GM19193 (cell line): Measurements from ENCODE around the gene DLGAP1.

ENCODE experiments used
- POLR2A ChIP-seq: IDR thresholded peaks from 4 replicates; pipeline ENCODE4 v1.6.1; 2011; ENCODE audit not compliant: insufficient read depth, insufficient read length; ENCODE audit errors: extremely low read depth

The DLGAP1 gene

DNA sequence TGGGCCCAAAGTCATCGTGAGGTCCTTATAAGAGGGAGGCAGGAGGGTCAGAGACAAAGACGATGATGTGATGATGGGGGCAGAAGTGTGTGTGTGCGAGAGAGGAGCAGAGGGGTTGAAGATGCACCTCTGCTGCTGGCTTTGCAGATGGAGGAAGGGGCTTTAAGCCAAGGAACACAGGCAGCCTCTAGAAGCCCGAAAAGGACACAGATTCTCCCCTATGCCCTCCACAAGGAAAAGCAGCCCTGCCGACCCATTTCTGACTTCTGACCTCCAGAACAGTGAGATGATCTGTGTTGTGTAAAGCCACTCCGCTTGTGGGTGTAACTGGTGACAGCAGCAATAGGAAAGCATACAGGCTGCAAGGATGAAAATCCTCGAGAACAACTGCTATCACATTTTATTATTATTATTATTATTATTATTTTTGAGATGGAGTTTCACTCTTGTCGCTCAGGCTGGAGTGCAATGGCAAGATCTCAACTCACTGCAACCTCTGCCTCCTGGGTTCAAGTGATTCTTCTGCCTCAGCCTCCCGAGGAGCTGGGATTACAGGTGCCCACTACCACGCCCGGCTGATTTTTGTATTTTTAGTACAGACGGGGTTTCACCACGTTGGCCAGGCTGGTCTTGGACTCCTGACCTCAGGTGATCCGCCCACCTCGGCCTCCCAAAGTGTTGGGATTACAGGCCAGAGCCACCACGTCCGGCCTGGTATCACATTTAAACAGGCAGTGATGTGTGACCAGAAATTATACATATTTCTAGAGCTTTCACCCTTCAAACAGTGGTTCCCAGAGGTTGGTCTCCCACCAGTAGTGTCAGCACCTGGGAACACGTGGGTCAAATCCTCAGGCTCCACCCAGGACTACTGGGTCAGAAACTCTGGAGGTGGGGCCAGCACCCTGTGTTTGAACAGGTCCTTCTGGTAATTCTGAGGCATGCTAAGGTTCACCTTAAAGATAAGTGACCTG, 834.7 kb downstream of the DLGAP1 start:
- TF ChIP-seq POLR2A: no peak

- TF ChIP-seq POLR2A: no peak
These were observed 835.4 kb downstream of the DLGAP1 start for GRCh38 chr18:3619746-3620145.

DNA sequence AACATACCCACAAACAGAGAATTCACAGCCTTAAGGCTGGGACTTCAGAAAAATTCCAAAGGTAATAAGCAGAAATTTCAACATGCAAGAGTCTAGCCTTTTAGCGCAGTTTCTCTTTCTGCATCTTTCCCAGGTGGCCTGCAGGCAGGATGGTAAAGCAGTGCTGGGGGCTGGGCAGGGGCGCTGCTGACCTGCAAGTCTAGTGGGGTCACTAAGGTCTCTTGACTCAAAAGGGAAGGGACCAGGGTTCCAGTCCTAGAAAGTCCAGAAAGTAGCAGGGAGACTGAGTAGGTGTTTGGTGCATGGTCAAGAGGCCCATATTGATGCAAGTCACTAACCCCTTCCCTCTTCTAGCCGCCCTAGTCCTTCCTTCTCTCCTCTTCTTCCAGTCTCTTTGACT, 835.9 kb downstream of the DLGAP1 start:
- no peak for TF ChIP-seq POLR2A

- no peak for TF ChIP-seq POLR2A
These were observed 838.4 kb downstream of the DLGAP1 start for GRCh38 chr18:3616744-3617143.

DNA sequence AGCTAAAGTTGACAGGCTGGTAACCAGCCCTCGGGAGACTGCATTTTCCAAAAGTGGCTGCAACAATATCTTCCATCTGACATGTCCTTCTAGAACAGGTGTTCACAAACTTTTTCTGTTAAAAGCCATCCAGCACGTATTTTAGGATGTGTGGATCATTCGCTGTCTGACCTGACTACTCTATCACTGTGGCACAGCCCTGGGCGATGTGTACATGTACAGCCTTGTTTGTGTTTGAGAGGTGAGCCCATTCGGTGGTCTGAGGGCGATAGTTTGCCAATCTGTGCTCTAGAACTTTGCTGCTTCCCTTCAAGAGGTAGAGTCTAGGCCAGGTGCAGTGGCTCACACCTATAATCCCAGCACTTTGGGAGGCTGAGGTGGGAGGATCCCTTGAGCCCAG, 839.0 kb downstream of the DLGAP1 start:
- no peak for TF ChIP-seq POLR2A

- no peak for TF ChIP-seq POLR2A
These were observed 839.6 kb downstream of the DLGAP1 start for GRCh38 chr18:3615374-3615985.

GRCh38 chr18:3612315-3612714, 842.8 kb downstream of the DLGAP1 start:
- no peak for TF ChIP-seq POLR2A

GRCh38 chr18:3611313-3612090, 843.6 kb downstream of the DLGAP1 start:
- no peak for TF ChIP-seq POLR2A

DNA sequence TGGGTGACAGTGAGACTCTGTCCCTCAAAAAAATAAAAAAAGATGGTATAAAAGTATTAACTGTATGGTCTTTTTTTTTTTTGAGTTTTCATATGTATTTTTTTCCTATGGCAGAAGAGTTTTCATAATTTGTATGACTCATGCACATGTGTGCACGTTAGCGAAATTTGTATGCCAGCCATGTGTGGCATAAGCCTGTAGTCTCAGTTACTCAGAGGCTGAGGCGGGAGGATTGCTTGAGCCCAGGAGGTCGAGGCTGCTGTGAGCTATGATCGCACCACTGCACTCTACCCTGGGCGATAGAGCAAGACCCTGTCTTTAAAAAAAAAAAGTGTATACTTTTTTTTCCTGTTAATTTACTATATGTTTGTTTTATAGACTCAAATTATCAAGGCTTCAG, 844.3 kb downstream of the DLGAP1 start:
- TF ChIP-seq POLR2A: no peak

DNA sequence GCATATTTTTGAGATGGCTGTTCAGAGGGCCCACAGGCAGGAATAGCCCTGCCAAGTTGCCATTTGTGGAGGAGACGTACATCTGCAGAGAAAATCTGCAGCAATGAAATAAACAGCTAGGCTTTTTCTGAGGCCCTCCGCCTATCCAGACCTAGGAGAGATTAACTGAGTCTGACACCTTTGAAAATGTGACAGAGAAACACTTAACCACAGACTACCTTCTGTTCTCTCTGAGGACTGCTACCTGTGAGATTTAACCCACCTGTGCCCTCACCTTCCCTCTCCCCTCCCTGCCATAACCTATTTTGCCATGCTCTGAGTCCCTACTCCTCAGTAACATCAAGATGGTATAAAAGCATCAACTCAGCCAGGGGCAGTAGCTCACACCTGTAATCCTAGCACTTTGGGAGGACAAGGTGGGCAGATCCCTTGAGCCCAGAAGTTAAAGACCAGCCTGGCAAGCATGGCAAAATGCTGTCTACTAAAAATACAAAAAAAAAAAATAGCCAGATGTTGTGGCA, 844.9 kb downstream of the DLGAP1 start:
- no peak for TF ChIP-seq POLR2A

DNA sequence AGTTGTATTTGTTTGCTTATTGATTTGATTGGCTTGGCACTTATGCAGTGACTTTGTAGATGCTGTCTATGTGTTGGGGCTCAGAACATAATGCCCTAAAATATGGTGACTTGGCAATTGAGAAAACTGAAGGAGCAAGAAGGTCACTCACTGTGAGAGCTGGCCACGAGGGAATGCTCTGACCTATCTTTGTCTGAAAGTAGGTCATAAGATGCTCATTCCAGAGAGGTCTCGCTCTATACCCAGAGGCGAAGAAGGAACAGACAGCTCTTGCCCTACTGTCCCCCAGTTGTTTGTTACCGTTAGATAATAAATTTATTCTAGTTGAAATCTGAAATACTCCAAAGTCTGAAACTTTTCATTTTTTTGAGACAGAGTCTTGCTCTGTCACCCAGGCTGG, 846.6 kb downstream of the DLGAP1 start:
- no peak for TF ChIP-seq POLR2A

GRCh38 chr18:3607309-3608098, 847.6 kb downstream of the DLGAP1 start:
- no peak for TF ChIP-seq POLR2A

- no peak for TF ChIP-seq POLR2A
These were observed 849.1 kb downstream of the DLGAP1 start for GRCh38 chr18:3605954-3606443.

DNA sequence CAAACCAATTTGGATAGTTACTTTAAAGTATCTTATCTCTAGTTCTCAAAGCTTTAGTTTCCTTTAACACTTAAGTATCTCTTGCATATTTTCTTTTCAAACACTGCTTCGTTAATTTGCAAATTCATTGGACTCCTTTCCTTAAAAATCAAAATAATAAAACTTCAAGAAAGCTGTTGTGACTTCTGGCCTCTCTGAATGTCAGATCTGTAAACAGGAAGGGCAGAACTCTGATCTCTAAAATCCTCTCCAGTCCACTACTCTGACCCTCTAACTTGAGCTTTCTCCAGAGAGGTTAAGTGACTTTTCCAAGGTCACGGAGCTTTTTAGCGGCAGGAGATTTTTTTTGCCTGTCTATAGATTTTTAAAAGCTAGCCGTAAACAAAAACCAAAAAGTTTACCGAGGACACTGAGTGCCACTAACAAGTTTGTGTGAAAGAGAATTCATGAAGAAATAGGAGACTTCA, 849.6 kb downstream of the DLGAP1 start:
- no peak for TF ChIP-seq POLR2A
